Measurements from ENCODE around the gene KIF3B.
"Not testable (repeated sequence)": the region's sequence is repeated elsewhere in the genome, so short reads cannot be mapped to it uniquely, and the experiment has no call there.

The KIF3B gene

DNA sequence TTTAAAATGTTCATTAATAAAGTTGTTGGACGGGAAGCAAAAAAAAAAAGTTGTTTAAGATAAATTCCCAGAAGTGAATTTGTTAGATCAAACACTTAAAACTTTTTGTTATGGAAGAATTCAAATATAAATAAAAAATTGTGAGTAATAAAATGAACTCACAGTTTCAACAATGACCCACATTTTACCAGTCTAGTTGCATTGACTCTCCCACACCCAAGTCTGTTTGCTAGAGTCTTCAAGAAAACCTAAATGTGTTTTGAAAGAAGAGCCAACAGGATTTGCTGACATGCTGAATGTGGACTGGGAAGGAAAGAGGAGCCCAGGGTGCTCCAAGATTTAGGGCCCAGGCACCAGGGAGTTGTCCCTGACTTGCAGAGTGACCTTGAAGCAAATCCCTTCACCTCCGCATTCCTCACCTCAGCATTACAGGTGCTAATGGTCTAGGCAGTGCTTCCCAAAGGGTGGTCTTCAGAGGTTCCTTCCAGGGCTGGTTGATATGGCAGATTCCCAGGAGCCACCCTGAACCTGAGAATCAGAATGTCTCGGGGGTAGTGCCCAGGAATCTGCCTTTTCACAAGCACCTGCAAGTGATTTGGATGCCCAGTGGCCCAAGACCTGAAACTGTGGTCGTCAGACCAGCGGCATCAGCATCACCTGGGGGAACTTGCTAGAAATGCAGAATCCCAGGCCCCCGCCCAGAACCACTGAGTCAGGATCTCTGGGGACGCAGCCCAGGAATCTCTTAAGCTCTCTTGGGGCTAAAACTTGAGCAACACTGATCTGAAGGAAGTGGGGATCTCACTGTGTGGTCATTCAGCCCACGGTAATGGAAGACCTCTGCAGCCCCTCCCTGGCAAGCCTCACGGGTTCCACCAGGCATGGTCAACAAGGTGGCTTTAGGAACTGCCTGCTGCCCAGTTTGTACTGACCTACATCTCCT lies 38.7 kb upstream of the KIF3B start:
- H3K27ac ChIP-seq = no peak overlapping the region
- TF ChIP-seq, protein P1, sequence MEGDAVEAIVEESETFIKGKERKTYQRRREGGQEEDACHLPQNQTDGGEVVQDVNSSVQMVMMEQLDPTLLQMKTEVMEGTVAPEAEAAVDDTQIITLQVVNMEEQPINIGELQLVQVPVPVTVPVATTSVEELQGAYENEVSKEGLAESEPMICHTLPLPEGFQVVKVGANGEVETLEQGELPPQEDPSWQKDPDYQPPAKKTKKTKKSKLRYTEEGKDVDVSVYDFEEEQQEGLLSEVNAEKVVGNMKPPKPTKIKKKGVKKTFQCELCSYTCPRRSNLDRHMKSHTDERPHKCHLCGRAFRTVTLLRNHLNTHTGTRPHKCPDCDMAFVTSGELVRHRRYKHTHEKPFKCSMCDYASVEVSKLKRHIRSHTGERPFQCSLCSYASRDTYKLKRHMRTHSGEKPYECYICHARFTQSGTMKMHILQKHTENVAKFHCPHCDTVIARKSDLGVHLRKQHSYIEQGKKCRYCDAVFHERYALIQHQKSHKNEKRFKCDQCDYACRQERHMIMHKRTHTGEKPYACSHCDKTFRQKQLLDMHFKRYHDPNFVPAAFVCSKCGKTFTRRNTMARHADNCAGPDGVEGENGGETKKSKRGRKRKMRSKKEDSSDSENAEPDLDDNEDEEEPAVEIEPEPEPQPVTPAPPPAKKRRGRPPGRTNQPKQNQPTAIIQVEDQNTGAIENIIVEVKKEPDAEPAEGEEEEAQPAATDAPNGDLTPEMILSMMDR (conservative IDR thresholded peaks at IDR 0.05) = no peak
- no peak for TF ChIP-seq ZFX (IDR thresholded peaks at IDR 0.05)

DNA sequence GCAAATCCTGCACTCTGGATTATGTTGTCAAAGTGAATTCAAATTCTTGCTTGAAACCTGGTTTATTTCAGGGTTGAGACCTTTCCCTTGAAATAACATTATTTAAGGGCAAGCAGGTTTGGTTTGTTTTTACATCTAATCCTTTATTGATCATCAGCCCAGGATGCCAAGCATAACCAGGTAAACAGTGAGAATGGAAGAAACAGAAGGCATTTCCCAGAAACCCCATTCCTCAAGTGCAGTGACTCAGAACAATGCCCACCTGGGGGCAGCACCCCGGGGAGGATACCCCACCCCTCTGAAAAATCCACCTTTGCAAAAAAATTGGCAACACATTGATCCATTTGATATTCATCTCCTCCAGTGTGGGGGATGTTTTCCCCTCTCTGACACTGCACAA lies 37.2 kb upstream of the KIF3B start:
- no peak for TF ChIP-seq ZFX (IDR thresholded peaks at IDR 0.05)
- peak overlapping the region; percentile 24; the same call in 1 of the 2 replicates for H3K27ac ChIP-seq

GRCh38 chr20:32241807-32242206 lies 35.6 kb upstream of the KIF3B start:
- no peak for TF ChIP-seq ZFX (IDR thresholded peaks at IDR 0.05)
- TF ChIP-seq, protein P1 (conservative IDR thresholded peaks at IDR 0.05) = no peak
- H3K27ac ChIP-seq = no peak overlapping the region

- TF ChIP-seq, protein P1 (conservative IDR thresholded peaks at IDR 0.05) = no peak
- no peak for TF ChIP-seq ZFX (IDR thresholded peaks at IDR 0.05)
- H3K27ac ChIP-seq = no peak overlapping the region
These were observed 33.2 kb upstream of the KIF3B start for GRCh38 chr20:32244150-32244823.

DNA sequence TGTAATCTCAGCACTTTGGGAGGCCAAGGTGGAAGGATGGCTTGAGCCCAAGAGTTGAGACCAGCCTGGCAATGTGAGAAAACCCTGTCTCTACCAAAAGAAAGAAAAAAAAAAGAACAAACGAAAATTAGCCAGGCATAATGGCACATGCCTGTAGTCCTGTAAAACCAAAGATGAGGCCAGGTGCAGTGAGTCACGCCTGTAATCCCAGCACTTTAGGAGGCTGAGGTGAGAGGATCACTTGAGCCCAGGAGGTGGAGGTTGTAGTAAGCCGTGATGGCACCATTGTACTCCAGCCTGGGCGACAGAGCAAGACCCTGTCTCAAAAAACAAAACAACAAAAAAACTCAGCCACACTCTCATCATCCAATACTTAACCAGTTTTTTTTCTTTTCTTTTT lies 32.5 kb upstream of the KIF3B start:
- no peak overlapping the region for H3K27ac ChIP-seq
- no peak for TF ChIP-seq ZFX (IDR thresholded peaks at IDR 0.05)
- TF ChIP-seq, protein P1 (conservative IDR thresholded peaks at IDR 0.05) = no peak

GRCh38 chr20:32246208-32246607 lies 31.2 kb upstream of the KIF3B start:
- not testable (repeated sequence) for H3K27ac ChIP-seq

DNA sequence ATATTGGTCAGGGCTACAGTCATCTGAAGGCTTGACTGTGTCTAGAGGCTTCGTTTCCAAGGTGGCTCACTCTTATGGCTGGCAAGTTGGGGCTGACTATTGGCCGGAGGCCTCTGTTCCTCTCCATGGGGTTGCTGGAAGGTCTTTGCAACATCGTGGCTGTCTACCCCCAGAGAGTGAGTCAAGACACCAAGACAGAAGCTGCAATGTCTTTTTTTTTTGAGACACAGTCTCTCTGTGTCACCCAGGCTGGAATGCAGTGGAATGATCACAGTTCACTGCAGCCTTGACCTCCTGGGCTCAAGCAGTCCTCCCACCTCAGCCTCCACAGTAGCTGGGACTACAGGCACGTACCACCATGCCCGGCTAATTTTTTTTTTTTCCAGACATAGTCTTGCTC lies 29.4 kb upstream of the KIF3B start:
- TF ChIP-seq, protein P1 (conservative IDR thresholded peaks at IDR 0.05) = no peak
- TF ChIP-seq ZFX (IDR thresholded peaks at IDR 0.05) = no peak
- no peak overlapping the region for H3K27ac ChIP-seq

GRCh38 chr20:32249030-32249738 lies 28.3 kb upstream of the KIF3B start:
- no peak overlapping the region for H3K27ac ChIP-seq
- TF ChIP-seq ZFX (IDR thresholded peaks at IDR 0.05) = no peak
- TF ChIP-seq, protein P1 (conservative IDR thresholded peaks at IDR 0.05) = no peak

Measured in C4-2B (cell line).